Kidney (tissue), 14 donors: ENCODE measurements around the gene BCAS4. TPM values are rescaled to one million over a fixed set of nuclear protein-coding genes. Genes with fewer than 3 reads are reported as not detected.

Experiments used
- DNase-seq, 5 donors: peaks; one replicate each; pipeline ENCODE4 v3.0.0-alpha.2; 2013 to 2020
- FAIRE-seq: peaks from 2 replicates; lab custom pipeline; 2012; peaks lifted over from hg19 to GRCh38; lab: Jason Lieb, UNC
- H3K27ac ChIP-seq, 2 donors: one replicate each; pipeline ENCODE4 v1.7.0; 2013; ENCODE audit warnings: low read depth in 2 of 2, low read length in 2 of 2, inconsistent platforms in 1 of 2
- H3K27me3 ChIP-seq: one replicate; pipeline ENCODE4 v1.7.1; 2013; ENCODE audit warnings: low read length, inconsistent platforms; ENCODE audit not compliant: control insufficient read depth, insufficient read depth
- H3K36me3 ChIP-seq, 3 donors: one replicate each; pipeline versions ENCODE4 v1.7.0 to v1.7.1; 2013; ENCODE audit warnings: low read length in 3 of 3, control low read depth in 1 of 3, inconsistent platforms in 1 of 3; ENCODE audit not compliant: insufficient read depth in 3 of 3, control insufficient read depth in 2 of 3
- H3K4me1 ChIP-seq, 3 donors: one replicate each; pipeline versions ENCODE4 v1.7.0 to v1.7.1; 2013; ENCODE audit warnings: low read length in 3 of 3, inconsistent platforms in 1 of 3, low read depth in 1 of 3; ENCODE audit not compliant: control insufficient read depth in 2 of 3, insufficient read depth in 2 of 3
- H3K4me3 ChIP-seq, 3 donors: one replicate each; pipeline versions ENCODE4 v1.7.0 to v1.8.1; 2013; ENCODE audit warnings: low read length in 3 of 3, control low read depth in 1 of 3, inconsistent platforms in 1 of 3
- H3K9ac ChIP-seq, 3 donors: one replicate each; pipeline versions ENCODE4 v1.7.0 to v1.7.1; 2013; ENCODE audit warnings: low read length in 3 of 3, control low read depth in 1 of 3, inconsistent platforms in 1 of 3
- H3K9me3 ChIP-seq, 3 donors: one replicate each; pipeline versions ENCODE4 v1.7.0 to v1.7.1; 2013; ENCODE audit warnings: low read length in 3 of 3, control low read depth in 1 of 3, inconsistent platforms in 1 of 3; ENCODE audit not compliant: control insufficient read depth in 2 of 3, insufficient read depth in 1 of 3
- intact Hi-C: fragments of 100-400 bp; cut with DNase I; formaldehyde crosslinking; loops from one replicate; pipeline ENCODE4 v1.11.1; 2022
- polyA plus RNA-seq: library from polyadenylated mRNA; stranded (reverse); fragments of 350-450 nt; fragmentation: Illumina TruSeq; extraction: RNeasy Lipid Tissue Mini Kit (QIAGEN cat#74804); gene quantifications from one replicate; pipeline ENCODE4 v1.2.3, GENCODE V29; 2014; ENCODE audit warnings: low read depth, low replicate concordance; ENCODE audit not compliant: insufficient read depth
- total RNA-seq: library from RNA; stranded (reverse); fragmentation: NEBNext Ultra II Directional; extraction: Animal tissue kit (Norgen Biotek cat#: 25700); gene quantifications from one replicate; pipeline ENCODE4 v1.2.1, GENCODE V29; 2021
- TF ChIP-seq, protein P1 (sequence below): IDR thresholded peaks from 3 replicates; pipeline ENCODE4 v1.5.1; 2012; ENCODE audit warnings: mild to moderate bottlenecking, moderate library complexity, borderline replicate concordance; ENCODE audit not compliant: insufficient read depth; ENCODE audit errors: extremely low read depth
- donor health status: control.
- donor health status: control.
- donor health status: control.
- donor health status: control.
- donor health status: control.
- donor health status: DM: yes; HTN: yes; CAD: no.
- donor health status: Normal renal cell carcinoma (clear cell type).

The BCAS4 gene
- total and polyA plus RNA-seq, 2 donors from 2014 or later = 10.6 to 17.1 TPM

DNA sequence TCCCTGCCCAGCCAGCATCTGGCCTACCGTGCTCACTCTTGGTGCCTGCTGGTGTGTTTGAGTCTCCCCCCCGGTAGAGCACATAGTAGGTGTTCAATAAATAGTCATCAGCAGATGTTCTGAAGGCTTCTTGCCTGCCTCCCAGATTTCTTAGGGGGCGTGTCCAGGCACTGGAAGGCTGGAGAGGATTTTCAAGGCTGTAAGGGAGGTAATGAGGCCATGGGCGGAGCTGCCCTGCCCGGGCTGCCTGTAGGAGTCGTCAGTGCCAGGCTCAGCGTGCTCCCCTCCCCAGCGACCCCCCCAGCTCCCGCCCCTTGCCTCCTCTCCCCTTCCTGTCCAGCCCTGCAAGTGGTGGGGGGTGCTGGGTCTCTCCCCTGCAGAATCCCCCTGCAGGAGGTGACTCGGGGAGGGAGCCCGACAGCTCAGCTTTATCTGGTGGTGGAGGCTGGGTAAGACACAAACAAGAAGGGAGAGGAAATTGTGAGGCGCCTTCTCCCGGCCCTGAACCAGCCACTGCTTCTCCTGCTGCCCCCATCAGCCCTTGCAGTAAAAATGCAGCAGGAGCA, 55.9 kb downstream of the BCAS4 start:
- Histone ChIP-seq H3K27ac (no peak overlapping the region), H3K9ac (no peak overlapping the region), H3K36me3 (no peaks in the 10 kb centered on the region), H3K4me1 (peaks cover 0 to 13% (median 8%) of the 10 kb centered on the region in 3 donors), H3K4me3 (no peak overlapping the region), H3K9me3 (no peaks in the 10 kb centered on the region), H3K27me3 (no peaks in the 10 kb centered on the region)
- intact Hi-C loops = no loop called here
- TF ChIP-seq, protein P1, sequence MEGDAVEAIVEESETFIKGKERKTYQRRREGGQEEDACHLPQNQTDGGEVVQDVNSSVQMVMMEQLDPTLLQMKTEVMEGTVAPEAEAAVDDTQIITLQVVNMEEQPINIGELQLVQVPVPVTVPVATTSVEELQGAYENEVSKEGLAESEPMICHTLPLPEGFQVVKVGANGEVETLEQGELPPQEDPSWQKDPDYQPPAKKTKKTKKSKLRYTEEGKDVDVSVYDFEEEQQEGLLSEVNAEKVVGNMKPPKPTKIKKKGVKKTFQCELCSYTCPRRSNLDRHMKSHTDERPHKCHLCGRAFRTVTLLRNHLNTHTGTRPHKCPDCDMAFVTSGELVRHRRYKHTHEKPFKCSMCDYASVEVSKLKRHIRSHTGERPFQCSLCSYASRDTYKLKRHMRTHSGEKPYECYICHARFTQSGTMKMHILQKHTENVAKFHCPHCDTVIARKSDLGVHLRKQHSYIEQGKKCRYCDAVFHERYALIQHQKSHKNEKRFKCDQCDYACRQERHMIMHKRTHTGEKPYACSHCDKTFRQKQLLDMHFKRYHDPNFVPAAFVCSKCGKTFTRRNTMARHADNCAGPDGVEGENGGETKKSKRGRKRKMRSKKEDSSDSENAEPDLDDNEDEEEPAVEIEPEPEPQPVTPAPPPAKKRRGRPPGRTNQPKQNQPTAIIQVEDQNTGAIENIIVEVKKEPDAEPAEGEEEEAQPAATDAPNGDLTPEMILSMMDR = no peak
- DNase-seq = no peak
- no peak for FAIRE-seq

DNA sequence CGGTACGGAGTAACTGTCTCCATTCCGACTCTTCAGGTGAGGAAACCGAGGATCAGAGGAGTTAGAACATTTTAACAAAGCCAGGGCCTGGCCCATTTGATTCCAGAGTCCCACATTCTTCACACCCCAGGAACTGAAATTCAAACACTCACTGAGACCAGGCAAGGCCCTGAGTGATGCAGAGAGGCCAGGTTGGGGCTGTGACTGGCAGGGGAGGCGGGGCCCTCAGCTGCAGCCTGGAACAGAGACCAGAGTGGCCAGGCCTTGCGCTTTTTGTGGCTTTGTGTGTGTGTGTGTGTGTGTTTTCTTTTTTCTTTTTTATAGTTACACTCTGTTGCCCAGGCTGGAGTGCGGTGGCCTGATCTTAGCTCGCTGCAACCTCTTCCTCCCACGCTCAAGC, 57.2 kb downstream of the BCAS4 start:
- H3K36me3 ChIP-seq = no peaks in the 10 kb centered on the region
- H3K27ac ChIP-seq = no peak overlapping the region
- TF ChIP-seq, protein P1 = no peak
- intact Hi-C loops = no loop called here
- no peak for FAIRE-seq
- DNase-seq = no peak
- H3K27me3 ChIP-seq = no peaks in the 10 kb centered on the region
- no peak overlapping the region for H3K4me3 ChIP-seq
- no peak overlapping the region for H3K9ac ChIP-seq
- H3K4me1 ChIP-seq = peaks cover 0 to 17% (median 8%) of the 10 kb centered on the region in 3 donors
- no peaks in the 10 kb centered on the region for H3K9me3 ChIP-seq

DNA sequence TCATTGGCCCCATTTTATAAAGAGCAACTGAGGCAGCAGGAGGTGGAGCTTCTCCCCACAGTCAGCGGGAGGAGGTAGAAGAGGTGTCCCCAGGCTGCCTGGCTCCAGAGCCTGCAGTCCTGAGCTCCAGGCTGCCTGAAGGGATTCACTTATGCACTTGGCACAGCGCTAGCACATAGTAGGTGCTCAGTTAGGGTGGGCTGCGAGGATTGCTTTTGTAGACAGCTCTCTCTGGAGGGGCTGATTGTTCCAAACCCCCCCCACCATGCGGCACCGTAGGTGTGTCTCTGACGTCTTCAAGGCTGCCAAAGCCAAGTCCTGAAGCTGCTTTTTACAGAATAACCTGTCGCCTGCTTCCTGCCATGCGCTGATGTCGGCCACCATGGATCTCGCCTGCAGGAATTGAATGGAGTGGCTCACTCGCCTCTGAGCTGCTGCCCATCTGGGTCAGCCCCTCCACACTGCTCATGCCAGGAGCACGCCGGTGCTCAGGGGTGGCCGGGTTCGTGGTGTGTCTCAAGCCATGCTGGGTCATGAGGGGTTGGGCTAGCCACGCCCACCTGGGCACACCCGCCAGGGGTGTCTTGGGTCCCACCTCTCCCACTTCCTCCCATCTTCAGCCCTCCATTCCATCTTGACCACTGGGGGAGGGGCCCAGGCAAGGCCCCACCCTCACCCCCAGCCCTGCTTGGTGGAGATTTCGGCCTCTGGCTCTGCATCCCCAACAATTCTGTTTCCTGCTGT, 59.8 kb downstream of the BCAS4 start:
- no peaks in the 10 kb centered on the region for H3K27me3 ChIP-seq
- DNase-seq = no peak
- no peak for FAIRE-seq
- TF ChIP-seq, protein P1 = no peak
- H3K27ac ChIP-seq = no peak overlapping the region
- no peaks in the 10 kb centered on the region for H3K9me3 ChIP-seq
- H3K4me1 ChIP-seq = peaks cover 0 to 5% (median 0%) of the 10 kb centered on the region in 3 donors
- H3K4me3 ChIP-seq = no peak overlapping the region
- no peaks in the 10 kb centered on the region for H3K36me3 ChIP-seq
- intact Hi-C loops = no loop called here
- no peak overlapping the region for H3K9ac ChIP-seq
